DND-41 (cell line): ENCODE results near the gene GARIN1A.
"Not testable (repeated sequence)": the region's sequence is repeated elsewhere in the genome, so short reads cannot be mapped to it uniquely, and the experiment has no call there.

Experiments used
- EZH2 ChIP-seq: IDR thresholded peaks from 3 replicates; pipeline ENCODE4 v1.6.1; 2012; ENCODE audit warnings: borderline replicate concordance, low read depth, mild to moderate bottlenecking, moderate library complexity, low read length, inconsistent platforms; ENCODE audit not compliant: severe bottlenecking
- TF ChIP-seq, protein P1 (sequence below): IDR thresholded peaks from 2 replicates; pipeline ENCODE4 v1.5.1; 2012; ENCODE audit warnings: borderline replicate concordance, low read length, moderate library complexity, mild to moderate bottlenecking; ENCODE audit not compliant: poor library complexity, severe bottlenecking; ENCODE audit errors: extremely low read depth

GRCh38 chr7:128658428-128658827 is 13.7 kb upstream of the GARIN1A start:
- TF ChIP-seq, protein P1, sequence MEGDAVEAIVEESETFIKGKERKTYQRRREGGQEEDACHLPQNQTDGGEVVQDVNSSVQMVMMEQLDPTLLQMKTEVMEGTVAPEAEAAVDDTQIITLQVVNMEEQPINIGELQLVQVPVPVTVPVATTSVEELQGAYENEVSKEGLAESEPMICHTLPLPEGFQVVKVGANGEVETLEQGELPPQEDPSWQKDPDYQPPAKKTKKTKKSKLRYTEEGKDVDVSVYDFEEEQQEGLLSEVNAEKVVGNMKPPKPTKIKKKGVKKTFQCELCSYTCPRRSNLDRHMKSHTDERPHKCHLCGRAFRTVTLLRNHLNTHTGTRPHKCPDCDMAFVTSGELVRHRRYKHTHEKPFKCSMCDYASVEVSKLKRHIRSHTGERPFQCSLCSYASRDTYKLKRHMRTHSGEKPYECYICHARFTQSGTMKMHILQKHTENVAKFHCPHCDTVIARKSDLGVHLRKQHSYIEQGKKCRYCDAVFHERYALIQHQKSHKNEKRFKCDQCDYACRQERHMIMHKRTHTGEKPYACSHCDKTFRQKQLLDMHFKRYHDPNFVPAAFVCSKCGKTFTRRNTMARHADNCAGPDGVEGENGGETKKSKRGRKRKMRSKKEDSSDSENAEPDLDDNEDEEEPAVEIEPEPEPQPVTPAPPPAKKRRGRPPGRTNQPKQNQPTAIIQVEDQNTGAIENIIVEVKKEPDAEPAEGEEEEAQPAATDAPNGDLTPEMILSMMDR = not testable (repeated sequence)
- TF ChIP-seq EZH2 = not testable (repeated sequence)
